Measurements from ENCODE around the gene MAP1LC3B2. TPM values are rescaled to one million over a fixed set of nuclear protein-coding genes. Genes with fewer than 3 reads are reported as not detected.

Gene MAP1LC3B2
- total RNA-seq, 2 donors from 2014 or later: 0.66 TPM; not detected in 1

DNA sequence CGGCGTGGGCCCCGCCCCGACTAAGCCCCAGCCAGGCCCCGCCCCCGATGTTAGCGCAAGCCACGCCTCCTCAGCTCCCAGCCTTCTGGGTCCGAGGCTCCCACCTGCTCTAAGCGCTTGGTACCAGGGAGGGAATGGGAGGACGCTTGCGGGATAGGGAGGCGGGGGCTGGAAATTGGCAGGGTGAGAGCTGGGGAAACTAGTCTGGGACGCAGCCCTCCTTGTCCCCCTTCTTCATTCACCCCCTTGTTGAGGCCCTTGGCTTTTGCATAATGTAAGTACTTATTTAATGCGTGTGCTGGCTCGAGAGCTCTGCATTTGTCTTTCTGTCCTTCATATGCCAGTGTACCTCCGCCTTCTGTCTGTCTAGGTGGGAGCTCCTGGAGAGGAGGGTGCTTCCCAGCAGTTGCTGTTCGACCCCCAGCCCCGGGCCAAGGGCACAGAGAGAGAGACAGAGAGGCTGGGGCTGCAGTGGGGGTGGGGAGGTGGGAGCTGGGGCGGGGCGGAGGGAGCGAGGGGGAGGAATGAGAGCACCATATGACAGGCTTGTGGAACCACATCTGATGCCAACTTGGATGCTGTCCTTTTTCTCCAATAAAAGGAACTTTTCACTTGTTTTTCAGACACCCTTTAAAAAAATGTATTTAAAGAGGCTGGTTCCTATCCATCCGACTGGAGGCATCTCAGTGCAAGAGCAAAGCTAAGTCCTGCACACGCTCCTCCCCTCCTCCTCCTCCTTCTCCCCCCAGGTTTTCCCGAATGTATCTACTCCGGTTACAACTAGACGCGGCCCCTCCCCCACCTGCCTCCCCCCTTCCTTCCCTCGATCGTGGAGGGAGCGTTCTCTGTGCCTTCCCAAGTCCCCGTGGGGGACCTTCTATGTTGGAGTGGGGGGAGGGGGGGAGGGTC is 25.6 kb upstream of the MAP1LC3B2 start:
- ATAC-seq: peak; percentile 64 to 88
- no peak overlapping the region for H3K27ac Mint-ChIP-seq
- peaks cover 3 to 9% of the 10 kb centered on the region in 2 donors for H3K9me3 Mint-ChIP-seq
- no peaks in the 10 kb centered on the region for H3K36me3 Mint-ChIP-seq
- peak; percentile 55 to 77 for DNase-seq (ENCODE audit: low spot score in 2 of 2)

DNA sequence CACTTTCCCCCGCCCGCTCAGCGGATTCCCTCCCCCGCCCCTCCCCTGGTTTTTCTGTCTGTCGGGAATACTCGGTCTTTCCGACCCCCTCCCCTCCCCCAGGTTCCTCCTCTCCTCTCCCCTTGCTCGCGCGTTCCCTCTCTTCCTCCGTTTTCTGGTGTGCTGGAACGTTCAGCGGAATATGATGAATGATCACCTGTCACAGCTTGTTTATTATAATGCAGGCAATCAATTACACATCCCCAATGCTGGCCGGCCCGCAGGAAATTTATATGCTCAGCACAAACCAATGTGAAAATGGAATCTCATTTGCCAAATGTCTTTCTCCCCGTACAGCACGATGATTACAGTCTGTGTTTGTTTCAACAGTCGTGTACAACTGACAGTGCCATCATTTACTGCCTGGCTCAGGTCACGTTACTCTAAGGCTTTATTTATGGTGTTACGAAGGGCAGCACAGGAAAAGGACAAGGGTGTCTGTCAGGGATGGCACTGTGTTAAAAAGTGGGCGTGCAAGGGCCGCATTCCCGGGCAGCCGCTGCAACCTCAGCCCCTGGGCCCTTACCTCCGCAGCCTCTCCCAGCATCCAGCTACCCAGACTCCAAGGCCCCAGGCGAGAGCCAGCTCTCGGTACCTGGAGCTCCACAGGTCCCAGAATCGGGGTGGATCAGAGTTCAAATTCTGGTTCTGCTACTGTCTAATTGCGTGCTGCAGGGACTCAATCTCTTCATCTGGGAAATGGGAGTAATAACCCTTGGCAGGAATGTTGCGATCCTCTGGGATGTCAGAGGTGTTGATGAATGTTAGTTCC is 24.7 kb upstream of the MAP1LC3B2 start:
- ATAC-seq (no peak), DNase-seq (ENCODE audit: low spot score in 2 of 2) (no peak)
- no peak overlapping the region for H3K27ac Mint-ChIP-seq
- no peaks in the 10 kb centered on the region for H3K36me3 Mint-ChIP-seq
- peaks cover 3 to 9% of the 10 kb centered on the region in 2 donors for H3K9me3 Mint-ChIP-seq

- no peaks in the 10 kb centered on the region for H3K36me3 Mint-ChIP-seq
- no peak overlapping the region for H3K27ac Mint-ChIP-seq
- no peak for ATAC-seq
- DNase-seq (ENCODE audit: low spot score in 2 of 2): no peak
- H3K9me3 Mint-ChIP-seq: peaks cover 3 to 9% of the 10 kb centered on the region in 2 donors
Measured at GRCh38 chr12:116535241-116535640, 23.9 kb upstream of the MAP1LC3B2 start.

- Mint-ChIP-seq H3K27ac (peak overlapping the region in 1 of 2 donors; percentile 73), H3K36me3 (no peaks in the 10 kb centered on the region), H3K9me3 (peaks cover 0 to 4% of the 10 kb centered on the region in 2 donors)
- ATAC-seq (peak in 1 of 2 donors; percentile 47), DNase-seq (ENCODE audit: low spot score in 2 of 2) (no peak)
Measured at GRCh38 chr12:116537101-116537904, 21.9 kb upstream of the MAP1LC3B2 start.

- Mint-ChIP-seq H3K36me3 (no peaks in the 10 kb centered on the region), H3K27ac (peak overlapping the region; percentile 27 to 73), H3K9me3 (no peaks in the 10 kb centered on the region)
- DNase-seq (ENCODE audit: low spot score in 2 of 2) (no peak), ATAC-seq (peak; percentile 37 to 64)
Measured at GRCh38 chr12:116538076-116538591, 21.0 kb upstream of the MAP1LC3B2 start.

DNA sequence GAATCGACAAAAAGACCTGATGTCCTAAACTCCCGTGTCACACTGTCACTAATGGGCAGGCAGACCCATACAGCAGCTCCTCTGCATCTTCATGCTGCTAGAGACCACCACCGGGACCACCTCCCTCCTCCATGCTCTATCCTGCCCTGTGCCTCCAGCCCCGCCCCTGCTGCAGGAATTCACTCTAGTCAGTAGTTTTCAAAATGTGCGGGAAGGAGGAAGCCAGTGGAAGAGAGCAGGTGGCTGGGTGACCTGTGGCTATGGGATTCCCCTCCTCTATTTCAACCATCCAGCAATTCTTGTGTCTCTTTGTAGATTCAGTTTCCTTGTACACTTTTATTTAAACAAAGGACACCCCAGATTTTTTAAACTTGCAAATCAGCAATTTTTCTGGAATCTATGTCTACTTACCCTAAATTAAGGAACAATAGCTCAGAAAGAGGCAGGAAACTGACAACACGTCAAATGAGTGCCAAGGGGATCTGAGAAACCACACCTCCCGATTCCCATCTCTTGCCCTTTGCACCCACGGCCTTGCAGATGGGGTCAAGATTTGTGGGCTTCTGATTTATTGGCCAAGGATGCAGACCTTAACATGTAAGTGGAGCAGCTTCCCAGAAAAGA is 20.4 kb upstream of the MAP1LC3B2 start:
- ATAC-seq (no peak), DNase-seq (ENCODE audit: low spot score in 2 of 2) (no peak)
- Mint-ChIP-seq H3K9me3 (no peaks in the 10 kb centered on the region), H3K27ac (peak overlapping the region in 1 of 2 donors; percentile 60), H3K36me3 (no peaks in the 10 kb centered on the region)

GRCh38 chr12:116539361-116539771 is 19.8 kb upstream of the MAP1LC3B2 start:
- ATAC-seq (no peak), DNase-seq (ENCODE audit: low spot score in 2 of 2) (no peak)
- Mint-ChIP-seq H3K36me3 (no peaks in the 10 kb centered on the region), H3K9me3 (no peaks in the 10 kb centered on the region), H3K27ac (no peak overlapping the region)

GRCh38 chr12:116539905-116540482 is 19.2 kb upstream of the MAP1LC3B2 start:
- Mint-ChIP-seq H3K27ac (no peak overlapping the region), H3K9me3 (no peaks in the 10 kb centered on the region), H3K36me3 (no peaks in the 10 kb centered on the region)
- DNase-seq (ENCODE audit: low spot score in 2 of 2) (no peak), ATAC-seq (no peak)

- ATAC-seq: no peak
- Mint-ChIP-seq H3K36me3 (no peaks in the 10 kb centered on the region), H3K27ac (no peak overlapping the region)
Measured at GRCh38 chr12:116540622-116541152, 18.5 kb upstream of the MAP1LC3B2 start.

GRCh38 chr12:116541547-116542344 is 17.4 kb upstream of the MAP1LC3B2 start:
- H3K9me3 Mint-ChIP-seq: no peaks in the 10 kb centered on the region
- no peak overlapping the region for H3K27ac Mint-ChIP-seq
- DNase-seq (ENCODE audit: low spot score in 2 of 2) (no peak), ATAC-seq (no peak)
- no peaks in the 10 kb centered on the region for H3K36me3 Mint-ChIP-seq

More at GRCh38 chr12:116540622-116541152, 18.5 kb upstream of the MAP1LC3B2 start:
- DNase-seq (ENCODE audit: low spot score in 2 of 2): no peak
- H3K9me3 Mint-ChIP-seq: no peaks in the 10 kb centered on the region

GRCh38 chr12:116542345-116542956 is 16.7 kb upstream of the MAP1LC3B2 start:
- DNase-seq (ENCODE audit: low spot score in 2 of 2) (no peak), ATAC-seq (no peak)
- H3K27ac Mint-ChIP-seq: no peak overlapping the region
- H3K9me3 Mint-ChIP-seq: no peaks in the 10 kb centered on the region
- no peaks in the 10 kb centered on the region for H3K36me3 Mint-ChIP-seq

DNA sequence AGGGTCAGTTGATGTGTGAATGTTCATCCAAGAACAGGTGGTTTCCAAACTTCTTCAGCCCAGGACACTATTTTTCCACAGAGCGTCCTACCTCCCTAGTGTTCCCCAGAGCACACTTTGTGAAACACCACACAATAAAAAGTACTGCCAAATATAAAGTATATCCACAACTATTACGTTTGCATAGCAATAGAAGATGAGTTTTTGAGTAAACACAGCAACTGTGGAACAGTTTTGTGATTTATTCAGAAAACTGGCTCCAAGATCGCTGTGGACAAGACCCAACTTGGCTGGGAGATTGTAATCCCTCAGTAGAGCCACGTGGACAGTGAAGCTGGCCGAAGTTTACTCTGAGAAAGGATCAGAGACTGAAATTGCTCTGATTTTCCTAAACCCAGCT is 14.5 kb upstream of the MAP1LC3B2 start:
- DNase-seq (ENCODE audit: low spot score in 2 of 2) (no peak), ATAC-seq (no peak)
- no peaks in the 10 kb centered on the region for H3K36me3 Mint-ChIP-seq
- no peak overlapping the region for H3K27ac Mint-ChIP-seq
- H3K9me3 Mint-ChIP-seq: no peaks in the 10 kb centered on the region

DNA sequence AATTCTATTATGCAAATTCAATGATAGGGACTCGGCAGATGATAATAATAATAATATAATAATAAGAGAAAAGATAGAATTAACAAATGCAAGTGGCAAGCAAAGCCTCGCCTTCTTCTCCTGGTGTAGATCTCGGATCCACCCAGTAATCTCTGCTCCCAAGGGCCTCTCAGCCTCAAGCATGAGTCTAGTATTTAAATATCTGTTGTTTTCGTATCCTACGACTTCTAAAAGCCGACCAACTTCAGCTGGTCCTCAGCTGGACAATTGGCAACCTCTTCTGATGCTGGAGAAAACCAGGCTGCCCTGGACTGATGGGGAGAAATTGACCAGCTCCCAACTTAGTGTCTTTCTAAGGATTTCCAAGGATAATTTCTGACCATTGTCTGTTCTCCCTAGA is 14.0 kb upstream of the MAP1LC3B2 start:
- no peak for ATAC-seq
- no peak for DNase-seq (ENCODE audit: low spot score in 2 of 2)
- no peaks in the 10 kb centered on the region for H3K36me3 Mint-ChIP-seq
- H3K27ac Mint-ChIP-seq: no peak overlapping the region
- no peaks in the 10 kb centered on the region for H3K9me3 Mint-ChIP-seq

DNA sequence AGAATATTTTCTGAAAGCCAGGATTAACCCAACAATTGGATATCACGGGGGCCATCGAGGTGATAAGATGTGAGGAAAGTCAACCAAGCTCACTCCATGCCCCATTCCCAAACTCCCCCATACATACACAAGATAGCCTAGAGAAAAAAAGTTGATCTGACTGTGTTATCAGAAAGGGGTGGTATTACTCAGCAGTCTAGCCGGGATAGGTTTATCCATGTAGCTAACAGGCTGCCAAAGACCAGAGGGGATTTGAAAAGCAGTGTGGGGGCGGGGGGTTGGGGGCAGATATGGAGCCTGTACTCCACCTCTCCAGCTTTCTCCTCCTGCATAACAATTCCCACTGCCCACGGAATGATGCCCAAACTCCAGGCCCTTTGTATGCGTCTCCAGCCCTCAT is 13.2 kb upstream of the MAP1LC3B2 start:
- ATAC-seq (no peak), DNase-seq (ENCODE audit: low spot score in 2 of 2) (no peak)
- Mint-ChIP-seq H3K9me3 (no peaks in the 10 kb centered on the region), H3K36me3 (no peaks in the 10 kb centered on the region), H3K27ac (no peak overlapping the region)

Data from activated naive CD4-positive, alpha-beta T cell treated with anti-CD3 and anti-CD28 coated beads, Interleukin-2, amount 50 U/mL, for 72 hours (primary cell).